Measurements from ENCODE around the gene MEGF8. TPM values are rescaled to one million over a fixed set of nuclear protein-coding genes. Genes with fewer than 3 reads are reported as not detected.

MEGF8 gene
- total RNA-seq, 1 experiment from 2014 or later: 7.7 TPM

DNA sequence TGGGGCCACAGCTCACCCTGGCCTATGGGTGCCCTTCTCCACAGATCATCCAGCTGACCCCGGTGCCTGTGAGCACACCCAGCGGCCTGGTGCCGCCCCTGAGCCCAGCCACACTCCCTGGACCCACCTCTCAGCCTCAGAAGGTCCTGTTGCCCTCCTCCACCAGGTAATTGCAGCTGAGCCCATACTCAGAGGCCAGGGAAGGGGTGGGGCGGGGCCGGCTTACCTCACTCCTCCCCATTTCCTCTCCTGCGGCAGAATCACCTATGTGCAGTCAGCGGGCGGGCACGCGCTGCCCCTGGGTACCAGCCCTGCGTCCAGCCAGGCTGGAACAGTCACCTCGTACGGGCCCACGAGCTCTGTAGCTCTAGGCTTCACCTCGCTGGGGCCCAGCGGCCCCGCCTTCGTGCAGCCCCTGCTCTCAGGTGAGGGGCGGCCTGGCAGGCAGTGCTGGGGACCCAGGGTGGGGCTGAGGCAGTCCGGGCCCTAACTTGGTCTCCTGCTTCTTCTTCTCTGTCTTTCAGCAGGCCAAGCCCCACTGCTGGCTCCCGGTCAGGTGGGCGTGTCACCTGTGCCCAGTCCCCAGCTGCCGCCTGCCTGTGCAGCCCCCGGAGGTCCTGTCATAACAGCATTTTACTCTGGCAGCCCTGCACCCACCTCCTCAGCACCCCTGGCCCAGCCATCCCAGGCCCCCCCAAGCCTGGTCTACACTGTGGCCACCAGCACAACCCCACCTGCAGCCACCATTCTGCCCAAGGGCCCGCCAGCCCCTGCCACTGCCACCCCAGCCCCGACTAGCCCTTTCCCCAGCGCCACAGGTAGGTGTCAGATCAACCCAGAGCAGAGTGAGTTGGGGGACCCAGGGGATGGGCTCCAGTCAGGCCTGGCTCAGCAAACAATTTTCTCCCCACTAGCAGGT is 33.1 kb upstream of the MEGF8 start:
- no peaks in the 10 kb centered on the region for H3F3A ChIP-seq (ENCODE audit: low read length, unreplicated experiment)
- H3K27ac ChIP-seq (ENCODE audit: low read length): no peak overlapping the region
- TF ChIP-seq EZH2 (IDR thresholded peaks at IDR 0.05; ENCODE audit: low read length, unreplicated experiment): no peak
- TF ChIP-seq, protein P1, sequence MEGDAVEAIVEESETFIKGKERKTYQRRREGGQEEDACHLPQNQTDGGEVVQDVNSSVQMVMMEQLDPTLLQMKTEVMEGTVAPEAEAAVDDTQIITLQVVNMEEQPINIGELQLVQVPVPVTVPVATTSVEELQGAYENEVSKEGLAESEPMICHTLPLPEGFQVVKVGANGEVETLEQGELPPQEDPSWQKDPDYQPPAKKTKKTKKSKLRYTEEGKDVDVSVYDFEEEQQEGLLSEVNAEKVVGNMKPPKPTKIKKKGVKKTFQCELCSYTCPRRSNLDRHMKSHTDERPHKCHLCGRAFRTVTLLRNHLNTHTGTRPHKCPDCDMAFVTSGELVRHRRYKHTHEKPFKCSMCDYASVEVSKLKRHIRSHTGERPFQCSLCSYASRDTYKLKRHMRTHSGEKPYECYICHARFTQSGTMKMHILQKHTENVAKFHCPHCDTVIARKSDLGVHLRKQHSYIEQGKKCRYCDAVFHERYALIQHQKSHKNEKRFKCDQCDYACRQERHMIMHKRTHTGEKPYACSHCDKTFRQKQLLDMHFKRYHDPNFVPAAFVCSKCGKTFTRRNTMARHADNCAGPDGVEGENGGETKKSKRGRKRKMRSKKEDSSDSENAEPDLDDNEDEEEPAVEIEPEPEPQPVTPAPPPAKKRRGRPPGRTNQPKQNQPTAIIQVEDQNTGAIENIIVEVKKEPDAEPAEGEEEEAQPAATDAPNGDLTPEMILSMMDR (conservative IDR thresholded peaks at IDR 0.05; ENCODE audit: low read depth, low read length): no peak
- no peak for TF ChIP-seq EZH2phosphoT487 (IDR thresholded peaks at IDR 0.05; ENCODE audit: borderline replicate concordance, low read length)
- ChIA-PET POLR2A (ENCODE audit: unreplicated experiment) (no interaction called here), CTCF (no interaction called here)
- no peak overlapping the region for H2AFZ ChIP-seq (ENCODE audit: low read length)
- H3K4me3 ChIP-seq (ENCODE audit: low read length): no peak overlapping the region
- BruUV-seq (replicated peaks): no TSS peak
- H3K9me3 ChIP-seq (ENCODE audit: low read length): no peaks in the 10 kb centered on the region
- no peak for ATAC-seq
- H3K79me2 ChIP-seq (ENCODE audit: low read length): no peaks in the 10 kb centered on the region
- H3K9me2 ChIP-seq (replicated peaks; ENCODE audit: low read length): no peaks in the 10 kb centered on the region
- H3K9ac ChIP-seq (ENCODE audit: low read length): no peak overlapping the region
- H3K4me1 ChIP-seq (ENCODE audit: insufficient read depth, low read length): no peaks in the 10 kb centered on the region
- no peak overlapping the region for H3K4me2 ChIP-seq (ENCODE audit: low read length)
- H3K27me3 ChIP-seq (ENCODE audit: low read length): no peaks in the 10 kb centered on the region
- no peak for DNase-seq
- no peaks in the 10 kb centered on the region for H3K36me3 ChIP-seq (ENCODE audit: low read depth, low read length)
- H4K20me1 ChIP-seq (ENCODE audit: low read length): no peaks in the 10 kb centered on the region
- intact Hi-C loops (cut with micrococcal nuclease): no loop called here

DNA sequence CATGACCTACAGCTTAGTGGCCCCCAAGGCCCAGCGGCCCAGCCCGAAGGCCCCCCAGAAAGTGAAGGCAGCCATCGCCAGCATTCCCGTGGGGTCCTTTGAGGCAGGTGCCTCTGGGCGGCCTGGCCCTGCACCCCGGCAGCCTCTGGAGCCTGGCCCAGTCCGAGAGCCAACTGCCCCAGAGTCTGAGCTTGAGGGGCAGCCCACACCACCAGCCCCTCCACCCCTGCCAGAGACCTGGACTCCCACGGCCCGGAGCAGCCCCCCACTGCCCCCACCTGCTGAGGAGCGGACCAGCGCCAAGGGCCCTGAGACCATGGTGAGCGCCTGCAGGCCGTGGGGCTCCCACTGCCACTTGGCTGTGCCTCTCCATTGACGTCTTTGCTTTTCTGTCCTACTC is 32.5 kb upstream of the MEGF8 start:
- H2AFZ ChIP-seq (ENCODE audit: low read length): no peak overlapping the region
- ChIA-PET POLR2A (ENCODE audit: unreplicated experiment) (no interaction called here), CTCF (no interaction called here)
- ATAC-seq (no peak), DNase-seq (no peak)
- no peaks in the 10 kb centered on the region for H3F3A ChIP-seq (ENCODE audit: low read length, unreplicated experiment)
- no peaks in the 10 kb centered on the region for H3K36me3 ChIP-seq (ENCODE audit: low read depth, low read length)
- H3K9ac ChIP-seq (ENCODE audit: low read length): no peak overlapping the region
- no peak overlapping the region for H3K4me2 ChIP-seq (ENCODE audit: low read length)
- H4K20me1 ChIP-seq (ENCODE audit: low read length): no peaks in the 10 kb centered on the region
- no peak overlapping the region for H3K27ac ChIP-seq (ENCODE audit: low read length)
- no peak for TF ChIP-seq EZH2 (IDR thresholded peaks at IDR 0.05; ENCODE audit: low read length, unreplicated experiment)
- TF ChIP-seq EZH2phosphoT487 (IDR thresholded peaks at IDR 0.05; ENCODE audit: borderline replicate concordance, low read length): no peak
- TF ChIP-seq, protein P1 (conservative IDR thresholded peaks at IDR 0.05; ENCODE audit: low read depth, low read length): no peak
- H3K9me3 ChIP-seq (ENCODE audit: low read length): no peaks in the 10 kb centered on the region
- no peaks in the 10 kb centered on the region for H3K4me1 ChIP-seq (ENCODE audit: insufficient read depth, low read length)
- H3K27me3 ChIP-seq (ENCODE audit: low read length): no peaks in the 10 kb centered on the region
- no peaks in the 10 kb centered on the region for H3K79me2 ChIP-seq (ENCODE audit: low read length)
- no peaks in the 10 kb centered on the region for H3K9me2 ChIP-seq (replicated peaks; ENCODE audit: low read length)
- intact Hi-C loops (cut with micrococcal nuclease): no loop called here
- H3K4me3 ChIP-seq (ENCODE audit: low read length): no peak overlapping the region
- no TSS peak for BruUV-seq (replicated peaks)

GRCh38 chr19:42293540-42293939 is 31.9 kb upstream of the MEGF8 start:
- intact Hi-C loops (cut with micrococcal nuclease): no loop called here
- no TSS peak for BruUV-seq (replicated peaks)
- Histone ChIP-seq H3K9ac (ENCODE audit: low read length) (no peak overlapping the region), H4K20me1 (ENCODE audit: low read length) (no peaks in the 10 kb centered on the region), H3F3A (ENCODE audit: low read length, unreplicated experiment) (no peaks in the 10 kb centered on the region), H3K27me3 (ENCODE audit: low read length) (no peaks in the 10 kb centered on the region), H2AFZ (ENCODE audit: low read length) (no peak overlapping the region), H3K4me3 (ENCODE audit: low read length) (no peak overlapping the region), H3K9me3 (ENCODE audit: low read length) (no peaks in the 10 kb centered on the region), H3K9me2 (replicated peaks; ENCODE audit: low read length) (no peaks in the 10 kb centered on the region), H3K4me1 (ENCODE audit: insufficient read depth, low read length) (no peaks in the 10 kb centered on the region), H3K27ac (ENCODE audit: low read length) (no peak overlapping the region), H3K4me2 (ENCODE audit: low read length) (no peak overlapping the region), H3K79me2 (ENCODE audit: low read length) (no peaks in the 10 kb centered on the region), H3K36me3 (ENCODE audit: low read depth, low read length) (no peaks in the 10 kb centered on the region)
- DNase-seq (no peak), ATAC-seq (no peak)
- TF ChIP-seq, protein P1 (conservative IDR thresholded peaks at IDR 0.05; ENCODE audit: low read depth, low read length): no peak
- TF ChIP-seq EZH2 (IDR thresholded peaks at IDR 0.05; ENCODE audit: low read length, unreplicated experiment) (no peak), EZH2phosphoT487 (IDR thresholded peaks at IDR 0.05; ENCODE audit: borderline replicate concordance, low read length) (no peak)
- POLR2A ChIA-PET (ENCODE audit: unreplicated experiment): no interaction called here
- CTCF ChIA-PET: no interaction called here
